Smooth muscle cell (in vitro differentiated cells): Measurements from ENCODE around the gene XRN2. TPM values are rescaled to one million over a fixed set of nuclear protein-coding genes. Genes with fewer than 3 reads are reported as not detected.

Source experiments
- polyA plus RNA-seq: library from polyadenylated mRNA; unstranded; fragments of >200 nt; fragmentation: Nextera tagmentation; extraction: Ambion mirVana; gene quantifications from 2 replicates; pipeline ENCODE4 v1.2.1, GENCODE V29; 2016
- small RNA-seq: library from RNA; depleted of rRNA; stranded (forward); fragments of <200 nt; gene quantifications from one replicate; pipeline ENCODE3, GENCODE V24; 2014
- total RNA-seq: library from RNA; depleted of rRNA; stranded (reverse); fragments of >200 nt; gene quantifications from 2 replicates; pipeline ENCODE4 v1.2.3, GENCODE V29; 2014

XRN2 gene
- total and polyA plus RNA-seq, 2 experiments from 2014 or later, result 43.4 to 83.7 TPM

Small RNA genes within 50 kb of the gene (small RNA-seq; reads per million reads assigned to genes)
- not detected for gene RN7SKP140

Other genes starting within 250 kb of the XRN2 start
- gene LINC00237, start 197.0 kb upstream of the XRN2 start, total RNA-seq, result not detected in 2 replicates
- gene LINC00237, start 197.0 kb upstream of the XRN2 start, polyA plus RNA-seq, result not detected in 2 replicates
- 20.5 and 20.9 TPM in 2 replicates for gene KIZ, start 177.2 kb upstream of the XRN2 start, total RNA-seq
- 16.9 and 19.2 TPM in 2 replicates for gene KIZ, start 177.2 kb upstream of the XRN2 start, polyA plus RNA-seq
- gene NKX2-4, start 94.2 kb downstream of the XRN2 start, total RNA-seq, result not detected in 2 replicates
- not detected in 2 replicates for gene NKX2-4, start 94.2 kb downstream of the XRN2 start, polyA plus RNA-seq
- gene NKX2-2, start 210.7 kb downstream of the XRN2 start, total RNA-seq, result not detected in 2 replicates
- not detected in 2 replicates for gene NKX2-2, start 210.7 kb downstream of the XRN2 start, polyA plus RNA-seq